Bronchial epithelial cell (primary cell): ENCODE measurements around the gene MYCN. TPM values are rescaled to one million over a fixed set of nuclear protein-coding genes. Genes with fewer than 3 reads are reported as not detected.

Source experiments
- DNase-seq: peaks from one replicate; pipeline ENCODE4 v3.0.0-alpha.2; 2010; ENCODE audit warnings: low read depth
- FAIRE-seq: peaks from 2 replicates; lab custom pipeline; 2011; peaks lifted over from hg19 to GRCh38; lab: Jason Lieb, UNC
- H3K27me3 ChIP-seq: 2 replicates; pipeline ENCODE4 v1.5.1; 2011; ENCODE audit warnings: low read length; ENCODE audit not compliant: control insufficient read depth, insufficient read depth
- H3K36me3 ChIP-seq: 2 replicates; pipeline ENCODE4 v1.5.1; 2011; ENCODE audit warnings: low read length; ENCODE audit not compliant: control insufficient read depth, insufficient read depth
- H3K4me3 ChIP-seq: 2 replicates; pipeline ENCODE4 v1.5.1; 2011; ENCODE audit warnings: mild to moderate bottlenecking, low read depth, low read length, control low read depth
- CTCF ChIP-seq: IDR thresholded peaks from 2 replicates; pipeline ENCODE4 v1.5.1; 2011; ENCODE audit warnings: mild to moderate bottlenecking, moderate library complexity, low read length, control low read depth, inconsistent platforms; ENCODE audit not compliant: insufficient read depth, severe bottlenecking
- total RNA-seq: library from RNA; depleted of rRNA; stranded (reverse); fragments of >200 nt; gene quantifications from 2 replicates; pipeline ENCODE4 v1.2.1, GENCODE V29; 2014

The MYCN gene
- total RNA-seq, 1 donor from 2014 or later: not detected

GRCh38 chr2:15940661-15941480 lies 521 bp downstream of the MYCN start:
- Histone ChIP-seq H3K36me3 (no peaks in the 10 kb centered on the region), H3K27me3 (peaks cover 44% of the 10 kb centered on the region), H3K4me3 (no peak overlapping the region)
- DNase-seq: no peak
- TF ChIP-seq CTCF: no peak
- no peak for FAIRE-seq

- Histone ChIP-seq H3K27me3 (peaks cover 44% of the 10 kb centered on the region), H3K36me3 (no peaks in the 10 kb centered on the region), H3K4me3 (no peak overlapping the region)
- no peak for TF ChIP-seq CTCF
- FAIRE-seq (no peak), DNase-seq (no peak)
Observed at GRCh38 chr2:15941481-15941850, 1.1 kb downstream of the MYCN start.

GRCh38 chr2:15941871-15942710 lies 1.7 kb downstream of the MYCN start:
- FAIRE-seq (no peak), DNase-seq (no peak)
- Histone ChIP-seq H3K4me3 (no peak overlapping the region), H3K36me3 (no peaks in the 10 kb centered on the region), H3K27me3 (peaks cover 44% of the 10 kb centered on the region)
- no peak for TF ChIP-seq CTCF

- H3K27me3 ChIP-seq: peaks cover 41% of the 10 kb centered on the region
- H3K36me3 ChIP-seq: no peaks in the 10 kb centered on the region
- DNase-seq (no peak), FAIRE-seq (no peak)
- no peak for TF ChIP-seq CTCF
- no peak overlapping the region for H3K4me3 ChIP-seq
Observed at GRCh38 chr2:15942711-15943345, 2.5 kb downstream of the MYCN start.

- DNase-seq: no peak
- peaks cover 37% of the 10 kb centered on the region for H3K27me3 ChIP-seq
- no peak overlapping the region for H3K4me3 ChIP-seq
- peak; percentile 38 for TF ChIP-seq CTCF
- FAIRE-seq: peak; percentile 55
- no peaks in the 10 kb centered on the region for H3K36me3 ChIP-seq
Observed at GRCh38 chr2:15943378-15944280, 3.3 kb downstream of the MYCN start.
